Glutamatergic neuron (in vitro differentiated cells): Measurements from ENCODE around the gene TBC1D26. TPM values are rescaled to one million over a fixed set of nuclear protein-coding genes. Genes with fewer than 3 reads are reported as not detected.
"Not testable (repeated sequence)": the region's sequence is repeated elsewhere in the genome, so short reads cannot be mapped to it uniquely, and the experiment has no call there.

Experiments used
- DNase-seq: peaks from one replicate; pipeline ENCODE4 v3.0.0; 2022
- H3K27ac Mint-ChIP-seq: one replicate; pipeline ENCODE4 v1.8.0; 2020; ENCODE audit warnings: mild to moderate bottlenecking, mixed read lengths, inconsistent platforms; ENCODE audit not compliant: unreplicated experiment
- H3K27me3 Mint-ChIP-seq: one replicate; pipeline ENCODE4 v1.8.0; 2020; ENCODE audit warnings: mild to moderate bottlenecking, moderate library complexity, mixed read lengths, inconsistent platforms; ENCODE audit not compliant: unreplicated experiment
- H3K36me3 Mint-ChIP-seq: one replicate; pipeline ENCODE4 v1.8.0; 2020; ENCODE audit warnings: mild to moderate bottlenecking, mixed read lengths, inconsistent platforms; ENCODE audit not compliant: unreplicated experiment
- H3K4me1 Mint-ChIP-seq: one replicate; pipeline ENCODE4 v1.8.0; 2020; ENCODE audit warnings: mild to moderate bottlenecking, low read depth, mixed read lengths, inconsistent platforms; ENCODE audit not compliant: unreplicated experiment
- H3K4me3 Mint-ChIP-seq: one replicate; pipeline ENCODE4 v1.8.0; 2020; ENCODE audit warnings: mild to moderate bottlenecking, mixed read lengths, inconsistent platforms; ENCODE audit not compliant: unreplicated experiment
- H3K9me3 Mint-ChIP-seq: one replicate; pipeline ENCODE4 v1.8.0; 2020; ENCODE audit warnings: mild to moderate bottlenecking, moderate library complexity, mixed read lengths, inconsistent platforms; ENCODE audit not compliant: unreplicated experiment
- total RNA-seq: library from RNA; stranded (reverse); fragmentation: NEBNext Ultra II Directional; extraction: Animal tissue kit (Norgen Biotek cat#: 25700); gene quantifications from one replicate; pipeline ENCODE4 v1.2.1, GENCODE V29; 2021; ENCODE audit not compliant: unreplicated experiment
- TF ChIP-seq, protein P1 (sequence below): fragments of 200-600 bp; sonication (generic); IDR thresholded peaks from one replicate; pipeline ENCODE4 v1.5.0; 2021; ENCODE audit not compliant: partially characterized antibody, unreplicated experiment

TBC1D26 gene
- total RNA-seq, 1 donor from 2014 or later: 2.4 TPM

- H3K4me3 Mint-ChIP-seq, H3K27me3 Mint-ChIP-seq, H3K4me1 Mint-ChIP-seq, DNase-seq: not testable (repeated sequence)
- Mint-ChIP-seq H3K27ac (peak overlapping the region; percentile 43), H3K9me3 (peaks cover 27% of the 10 kb centered on the region), H3K36me3 (peaks cover 47% of the 10 kb centered on the region)
Measured at GRCh38 chr17:15716601-15717563, 15.2 kb upstream of the TBC1D26 start.

GRCh38 chr17:15730535-15730934, 1.5 kb upstream of the TBC1D26 start:
- not testable (repeated sequence) for H3K4me3 Mint-ChIP-seq, H3K27me3 Mint-ChIP-seq, H3K27ac Mint-ChIP-seq, DNase-seq, H3K4me1 Mint-ChIP-seq, H3K9me3 Mint-ChIP-seq, H3K36me3 Mint-ChIP-seq

- H3K27ac Mint-ChIP-seq, H3K36me3 Mint-ChIP-seq, DNase-seq, H3K4me3 Mint-ChIP-seq, H3K9me3 Mint-ChIP-seq, H3K27me3 Mint-ChIP-seq, H3K4me1 Mint-ChIP-seq: not testable (repeated sequence)
Measured at GRCh38 chr17:15733174-15733789, 1.2 kb downstream of the TBC1D26 start.

DNA sequence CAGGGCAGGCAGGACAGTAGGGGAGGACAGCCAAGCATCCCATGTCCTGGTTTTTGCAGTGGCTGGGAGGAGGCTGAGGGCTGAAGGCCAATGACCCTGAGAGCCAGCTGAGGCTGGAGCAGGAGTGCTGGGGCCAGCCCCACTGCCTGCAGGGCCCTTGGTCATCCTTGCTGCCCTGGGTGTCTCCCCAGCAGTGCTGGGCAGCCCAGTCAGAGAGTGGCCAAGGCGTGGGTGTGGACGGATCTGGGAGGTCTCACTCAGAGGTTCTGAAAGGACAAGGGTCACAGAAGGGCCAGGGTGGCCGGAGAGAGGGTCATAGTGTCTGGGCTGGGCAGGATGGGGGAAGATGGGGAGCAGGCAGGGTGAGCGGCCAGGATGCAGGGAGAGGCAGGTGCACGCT, 4.5 kb downstream of the TBC1D26 start:
- not testable (repeated sequence) for H3K27ac Mint-ChIP-seq, H3K4me1 Mint-ChIP-seq, H3K27me3 Mint-ChIP-seq, H3K4me3 Mint-ChIP-seq, H3K36me3 Mint-ChIP-seq, H3K9me3 Mint-ChIP-seq, DNase-seq

DNA sequence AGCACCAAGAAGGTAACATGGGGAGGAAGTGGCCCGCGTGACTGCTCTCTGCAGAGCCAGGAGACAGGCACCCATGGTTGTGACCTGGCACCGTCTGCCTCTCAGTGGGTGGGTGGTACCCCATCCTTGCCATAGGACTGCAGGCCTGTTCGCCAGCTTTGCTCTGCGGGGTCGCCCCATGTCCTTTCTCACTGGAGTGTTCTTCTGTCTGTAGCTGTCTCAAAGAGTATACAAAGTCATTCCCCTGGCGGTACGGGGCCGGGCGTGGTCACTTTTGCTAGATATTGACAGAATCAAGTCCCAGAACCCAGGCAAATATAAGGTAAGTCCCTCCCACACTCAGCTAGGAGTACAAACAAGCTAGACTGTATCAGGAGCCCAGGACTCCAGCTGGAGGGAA, 6.0 kb downstream of the TBC1D26 start:
- H3K36me3 Mint-ChIP-seq: no peaks in the 10 kb centered on the region
- H3K27ac Mint-ChIP-seq: no peak overlapping the region
- no peaks in the 10 kb centered on the region for H3K27me3 Mint-ChIP-seq
- TF ChIP-seq, protein P1, sequence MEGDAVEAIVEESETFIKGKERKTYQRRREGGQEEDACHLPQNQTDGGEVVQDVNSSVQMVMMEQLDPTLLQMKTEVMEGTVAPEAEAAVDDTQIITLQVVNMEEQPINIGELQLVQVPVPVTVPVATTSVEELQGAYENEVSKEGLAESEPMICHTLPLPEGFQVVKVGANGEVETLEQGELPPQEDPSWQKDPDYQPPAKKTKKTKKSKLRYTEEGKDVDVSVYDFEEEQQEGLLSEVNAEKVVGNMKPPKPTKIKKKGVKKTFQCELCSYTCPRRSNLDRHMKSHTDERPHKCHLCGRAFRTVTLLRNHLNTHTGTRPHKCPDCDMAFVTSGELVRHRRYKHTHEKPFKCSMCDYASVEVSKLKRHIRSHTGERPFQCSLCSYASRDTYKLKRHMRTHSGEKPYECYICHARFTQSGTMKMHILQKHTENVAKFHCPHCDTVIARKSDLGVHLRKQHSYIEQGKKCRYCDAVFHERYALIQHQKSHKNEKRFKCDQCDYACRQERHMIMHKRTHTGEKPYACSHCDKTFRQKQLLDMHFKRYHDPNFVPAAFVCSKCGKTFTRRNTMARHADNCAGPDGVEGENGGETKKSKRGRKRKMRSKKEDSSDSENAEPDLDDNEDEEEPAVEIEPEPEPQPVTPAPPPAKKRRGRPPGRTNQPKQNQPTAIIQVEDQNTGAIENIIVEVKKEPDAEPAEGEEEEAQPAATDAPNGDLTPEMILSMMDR: no peak
- no peak for DNase-seq
- no peak overlapping the region for H3K4me3 Mint-ChIP-seq
- H3K9me3 Mint-ChIP-seq: no peaks in the 10 kb centered on the region
- H3K4me1 Mint-ChIP-seq: no peaks in the 10 kb centered on the region

DNA sequence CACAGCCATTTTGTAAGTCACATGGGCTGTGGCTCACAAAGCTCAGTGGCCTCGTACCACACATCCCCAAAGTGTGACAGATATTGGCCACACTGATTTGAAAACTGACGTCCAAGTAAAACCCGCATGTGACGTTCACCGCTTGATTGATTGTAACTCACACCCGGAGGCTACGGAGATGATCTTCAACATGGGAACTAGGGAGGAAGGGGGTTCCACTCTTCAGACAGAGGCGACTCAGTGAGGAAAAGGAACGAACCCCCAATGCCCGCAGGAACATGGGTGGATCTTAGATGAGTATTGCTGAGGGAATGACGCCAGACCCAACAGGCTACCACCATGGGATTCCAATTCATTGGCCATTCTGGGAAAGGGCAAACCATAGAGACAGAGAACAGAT, 7.2 kb downstream of the TBC1D26 start:
- not testable (repeated sequence) for H3K9me3 Mint-ChIP-seq, H3K4me3 Mint-ChIP-seq, H3K27ac Mint-ChIP-seq, H3K27me3 Mint-ChIP-seq, H3K36me3 Mint-ChIP-seq, DNase-seq, H3K4me1 Mint-ChIP-seq

DNA sequence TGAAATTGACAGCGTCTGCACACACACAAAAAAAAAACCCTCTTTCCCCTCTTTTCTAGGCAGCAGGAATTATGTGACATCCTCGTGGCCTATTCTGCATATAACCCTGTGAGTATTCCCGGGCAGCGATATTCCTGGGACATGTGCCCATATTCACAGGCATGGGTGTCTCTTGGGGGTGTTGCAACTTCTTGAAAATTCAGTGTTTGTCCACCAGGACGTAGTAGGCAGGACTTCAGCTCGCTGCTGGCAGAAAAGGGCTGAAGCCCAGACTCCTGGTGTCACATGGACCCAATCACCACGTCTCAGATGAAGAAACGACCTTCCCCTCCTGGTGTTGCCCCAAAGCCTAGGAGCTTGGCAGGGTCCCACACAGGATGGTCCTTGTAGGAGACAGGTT, 8.0 kb downstream of the TBC1D26 start:
- not testable (repeated sequence) for H3K9me3 Mint-ChIP-seq, H3K27ac Mint-ChIP-seq, DNase-seq, H3K4me1 Mint-ChIP-seq, H3K36me3 Mint-ChIP-seq, H3K4me3 Mint-ChIP-seq, H3K27me3 Mint-ChIP-seq

GRCh38 chr17:15740570-15741120, 8.6 kb downstream of the TBC1D26 start:
- H3K36me3 Mint-ChIP-seq: no peaks in the 10 kb centered on the region
- no peak for DNase-seq
- TF ChIP-seq, protein P1: no peak
- peaks cover 4% of the 10 kb centered on the region for H3K27me3 Mint-ChIP-seq
- no peak overlapping the region for H3K4me3 Mint-ChIP-seq
- no peaks in the 10 kb centered on the region for H3K4me1 Mint-ChIP-seq
- no peaks in the 10 kb centered on the region for H3K9me3 Mint-ChIP-seq
- H3K27ac Mint-ChIP-seq: no peak overlapping the region
